ENCODE data around the gene TBX22. TPM values are rescaled to one million over a fixed set of nuclear protein-coding genes. Genes with fewer than 3 reads are reported as not detected.
"Not testable (repeated sequence)": the region's sequence is repeated elsewhere in the genome, so short reads cannot be mapped to it uniquely, and the experiment has no call there.

Gene TBX22, protein sequence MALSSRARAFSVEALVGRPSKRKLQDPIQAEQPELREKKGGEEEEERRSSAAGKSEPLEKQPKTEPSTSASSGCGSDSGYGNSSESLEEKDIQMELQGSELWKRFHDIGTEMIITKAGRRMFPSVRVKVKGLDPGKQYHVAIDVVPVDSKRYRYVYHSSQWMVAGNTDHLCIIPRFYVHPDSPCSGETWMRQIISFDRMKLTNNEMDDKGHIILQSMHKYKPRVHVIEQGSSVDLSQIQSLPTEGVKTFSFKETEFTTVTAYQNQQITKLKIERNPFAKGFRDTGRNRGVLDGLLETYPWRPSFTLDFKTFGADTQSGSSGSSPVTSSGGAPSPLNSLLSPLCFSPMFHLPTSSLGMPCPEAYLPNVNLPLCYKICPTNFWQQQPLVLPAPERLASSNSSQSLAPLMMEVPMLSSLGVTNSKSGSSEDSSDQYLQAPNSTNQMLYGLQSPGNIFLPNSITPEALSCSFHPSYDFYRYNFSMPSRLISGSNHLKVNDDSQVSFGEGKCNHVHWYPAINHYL
- not detected for total RNA-seq

DNA sequence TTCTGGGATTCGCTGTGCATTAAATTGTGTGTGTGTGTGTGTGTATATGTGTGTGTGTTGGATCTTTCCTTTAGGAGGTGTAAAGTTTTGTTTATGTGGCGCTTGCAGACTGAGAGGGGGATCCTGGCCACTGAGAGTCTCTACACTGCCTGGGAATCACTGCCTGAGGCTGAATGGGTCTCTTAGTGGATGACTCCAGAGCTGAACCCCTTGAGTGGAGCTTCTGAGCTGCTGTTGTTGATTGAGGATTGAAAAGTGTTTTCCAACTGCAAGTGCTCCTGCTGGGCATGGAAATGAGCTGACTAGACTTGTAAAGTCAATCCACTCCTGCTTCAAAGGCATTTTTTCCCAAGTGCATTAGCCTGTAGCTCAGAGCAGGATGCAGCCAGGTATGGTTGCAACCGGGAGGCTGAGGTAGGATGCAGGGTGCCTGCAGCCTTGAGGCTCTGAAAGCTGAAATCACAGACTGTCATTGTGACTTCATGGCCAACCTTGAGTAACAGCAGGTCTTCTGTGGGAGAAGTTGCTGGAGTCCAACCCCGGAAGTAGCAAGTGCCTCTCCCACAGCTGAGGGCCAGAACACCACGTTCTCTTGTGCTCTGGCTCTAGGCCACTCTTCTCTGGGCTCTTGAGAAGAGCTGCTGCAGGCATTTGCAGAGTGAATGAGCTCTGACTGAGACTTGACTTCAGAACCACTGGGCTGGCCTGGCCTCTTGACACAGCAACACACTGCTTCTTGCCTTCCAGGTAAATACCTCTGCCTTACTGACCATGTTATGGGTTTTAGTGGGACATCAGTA is at the start of gene TBX22:
TSS of gene TBX22 (plus strand) at position 613 of the 800 bp plus-strand sequence. CDS start 7,517 bp downstream, outside the sequence.
- no peak for DNase-seq

DNA sequence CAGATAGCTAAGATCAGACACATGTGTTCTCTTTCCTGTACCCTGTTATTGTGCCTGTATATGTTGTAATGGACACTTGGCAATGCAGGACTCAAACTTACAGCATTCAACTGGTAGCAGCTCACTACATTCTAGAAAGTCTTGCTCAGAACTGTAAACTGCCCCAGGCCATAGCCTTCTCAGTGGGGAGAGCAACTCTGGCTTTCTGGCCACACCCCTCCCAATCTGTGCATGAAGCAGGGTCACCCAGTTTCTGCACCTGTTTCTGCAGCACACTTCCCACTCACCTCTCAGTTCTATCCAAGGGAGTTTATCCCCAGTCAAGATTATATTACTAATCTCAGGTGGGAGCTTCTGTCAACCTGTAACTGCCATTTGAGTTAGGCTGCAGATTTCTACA is 38.9 kb upstream of the TBX22 start:
- DNase-seq = no peak

DNA sequence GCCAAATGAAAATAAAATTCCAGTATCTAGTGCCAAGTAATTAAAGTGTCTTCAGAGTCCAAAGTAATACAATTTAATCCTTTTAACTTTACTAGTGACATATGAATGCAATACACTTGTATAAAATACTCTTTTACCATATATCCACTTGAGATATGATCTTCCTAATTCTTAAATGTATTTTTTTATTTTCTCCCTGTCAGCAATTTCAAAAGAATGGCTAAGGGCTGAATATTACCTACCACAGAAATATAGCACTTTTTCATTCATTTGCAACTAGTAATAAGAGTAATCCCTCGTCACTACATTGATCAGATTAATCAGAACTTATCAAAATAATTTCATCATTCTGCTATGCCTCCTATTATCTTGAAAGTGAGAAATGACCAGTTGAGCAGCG is 10.1 kb upstream of the TBX22 start:
- DNase-seq = no peak

DNA sequence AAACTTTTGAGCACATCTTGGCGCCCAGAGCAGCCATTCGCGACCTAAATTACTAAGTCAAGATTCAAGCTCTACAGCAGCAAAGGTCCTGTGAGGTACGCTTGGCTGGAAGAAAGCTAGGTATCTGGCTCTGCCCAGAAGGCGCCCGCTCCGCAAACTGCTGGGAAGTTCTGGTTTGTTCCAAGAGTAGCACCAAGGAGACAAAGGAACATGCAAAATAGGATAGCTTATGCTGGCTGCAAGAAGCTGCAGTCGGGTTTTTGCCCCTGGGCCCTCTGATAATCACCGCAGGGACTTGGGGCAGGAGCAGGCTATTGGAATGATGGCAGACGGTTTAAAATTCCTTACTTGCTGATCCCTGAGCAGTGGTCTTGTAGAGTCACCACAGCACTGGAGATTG is 3.0 kb upstream of the TBX22 start:
- DNase-seq = no peak

DNA sequence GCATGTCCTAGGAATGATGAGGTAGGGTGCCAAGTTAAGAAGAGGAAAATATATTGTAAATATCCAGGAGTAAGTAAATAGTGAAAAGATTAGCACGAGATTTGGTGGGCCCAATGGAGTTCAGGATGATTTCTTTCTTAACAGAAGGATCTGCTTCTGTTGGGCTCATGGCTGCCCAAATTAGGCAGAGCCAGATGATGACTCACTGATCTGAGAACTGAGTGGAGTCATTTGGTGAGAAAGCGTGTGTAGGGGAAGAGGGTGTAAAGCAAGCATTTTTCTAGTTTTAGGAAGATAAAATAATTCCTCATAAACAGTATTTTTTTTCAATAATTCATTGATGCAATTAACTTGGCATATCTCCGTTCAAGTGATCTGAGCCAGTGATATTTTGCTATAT is 1.6 kb downstream of the TBX22 start:
- DNase-seq = no peak

DNA sequence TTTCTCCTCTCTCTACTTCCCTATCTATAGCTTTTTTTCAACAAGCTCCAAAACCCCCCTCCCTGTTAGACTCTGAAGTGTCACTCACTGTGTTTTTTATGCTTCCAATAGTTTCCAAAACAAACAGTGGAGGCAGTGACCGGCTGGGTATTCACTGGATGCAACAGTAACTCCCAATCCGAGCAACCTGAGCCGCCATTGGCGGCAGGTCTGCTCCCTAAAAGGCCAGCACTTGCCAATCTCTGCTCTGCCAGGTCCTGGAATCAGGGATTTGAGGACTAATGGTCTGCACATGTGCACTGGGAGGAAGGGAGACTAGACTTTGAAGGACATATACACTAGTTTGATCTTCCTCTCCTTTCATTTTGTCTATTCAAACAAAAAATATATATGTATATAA is 7.1 kb downstream of the TBX22 start:
- no peak for DNase-seq

DNA sequence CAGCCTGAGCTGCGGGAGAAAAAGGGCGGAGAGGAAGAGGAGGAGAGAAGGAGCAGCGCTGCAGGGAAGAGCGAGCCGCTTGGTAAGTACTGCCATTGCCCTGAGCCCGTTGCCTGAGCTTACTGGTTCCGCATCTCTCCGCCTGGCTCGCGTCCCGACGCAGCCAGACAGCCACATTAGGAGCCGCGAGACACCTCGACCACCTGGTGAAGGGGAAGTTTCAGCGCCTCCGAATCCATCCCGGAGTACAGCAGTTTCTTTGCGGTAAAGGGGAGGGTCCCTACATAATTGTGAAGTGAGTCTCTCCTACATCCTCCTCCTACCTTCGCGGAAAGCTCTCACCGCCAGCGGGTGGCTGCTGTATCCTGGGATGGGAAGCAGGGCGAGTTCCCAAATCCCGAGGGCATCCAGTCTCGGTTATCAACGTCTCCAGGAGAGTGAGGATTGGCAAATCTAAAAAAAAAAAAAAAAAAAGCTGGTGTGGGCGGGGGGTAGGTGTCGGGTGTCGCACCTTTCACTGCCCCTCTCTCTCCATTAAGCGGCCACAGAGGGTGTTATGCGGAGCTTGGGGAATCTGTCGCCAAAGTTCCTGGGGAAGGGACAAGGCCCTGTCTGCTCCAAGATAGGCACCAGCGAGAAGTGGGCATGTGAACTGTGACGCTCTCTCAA is 7.9 kb downstream of the TBX22 start:
- no peak for DNase-seq

DNA sequence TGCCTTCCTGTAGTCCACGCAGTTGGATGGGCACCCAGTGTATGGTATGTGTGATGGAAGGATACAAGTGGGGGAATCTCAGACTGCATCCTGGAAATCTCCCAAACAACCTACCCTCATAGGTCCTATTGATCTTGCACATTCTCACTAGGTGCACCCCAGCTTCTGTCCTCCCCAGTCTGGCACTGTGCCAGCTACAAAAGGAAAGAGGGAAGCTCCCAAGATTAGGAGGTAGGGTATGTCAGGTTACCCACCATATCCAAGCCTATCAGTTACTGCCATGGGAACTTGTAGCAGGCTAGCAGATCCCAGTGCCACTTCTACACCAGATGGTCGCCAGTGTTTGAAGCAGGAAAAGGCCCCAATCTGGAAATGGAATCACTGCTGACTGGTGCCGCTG is 11.6 kb downstream of the TBX22 start:
- no peak for DNase-seq

DNA sequence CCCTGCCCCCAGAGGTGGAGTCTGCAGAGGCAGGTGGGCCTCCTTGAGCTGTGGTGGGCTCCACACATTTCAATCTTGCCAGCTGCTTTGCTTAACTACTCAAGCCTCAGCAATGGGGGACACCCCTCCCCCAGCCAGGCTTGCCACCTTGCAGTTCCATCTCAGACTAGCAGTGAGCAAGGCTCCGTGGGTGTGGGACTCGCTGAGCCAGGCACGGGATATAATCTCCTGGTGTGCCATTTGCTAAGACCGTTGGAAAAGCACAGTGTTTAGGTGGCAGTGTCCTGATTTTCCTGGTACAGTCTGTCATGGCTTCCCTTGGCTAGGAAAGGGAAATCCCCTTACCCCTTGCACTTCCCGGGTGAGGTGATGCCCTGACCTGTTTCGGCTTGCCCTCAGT is 51.6 kb downstream of the TBX22 start:
- DNase-seq = not testable (repeated sequence)

DNA sequence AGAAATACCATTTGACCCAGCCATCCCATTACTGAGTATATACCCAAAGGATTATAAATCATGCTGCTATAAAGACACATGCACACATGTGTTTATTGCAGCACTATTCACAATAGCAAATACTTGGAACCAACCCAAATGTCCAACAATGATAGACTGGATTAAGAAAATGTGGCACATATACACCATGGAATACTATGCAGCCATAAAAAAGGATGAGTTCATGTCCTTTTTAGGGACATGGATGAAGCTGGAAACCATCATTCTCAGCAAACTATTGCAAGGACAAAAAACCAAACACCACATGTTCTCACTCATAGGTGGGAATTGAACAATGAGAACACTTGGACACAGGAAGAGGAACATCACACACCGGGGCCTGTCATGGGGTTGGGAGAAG is 61.1 kb downstream of the TBX22 start:
- DNase-seq = not testable (repeated sequence)

Data from skin of body (tissue), 2 donors.